Right ventricle myocardium superior (tissue), 1 donor: Measurements from ENCODE around the gene UCP1. TPM values are rescaled to one million over a fixed set of nuclear protein-coding genes. Genes with fewer than 3 reads are reported as not detected.
A peak's percentile ranks its signal among the peaks of the same experiment; 100 is the strongest.

Source experiments
- ATAC-seq: fragments of 200-7000 bp; cut with Tn5 transposase; one replicate; pipeline ENCODE4 v1.9.1; 2020; ENCODE audit warnings: mild to moderate bottlenecking; ENCODE audit not compliant: poor library complexity
- DNase-seq: peaks from one replicate; pipeline ENCODE4 v3.0.0-alpha.2; 2020
- intact Hi-C: fragments of 100-400 bp; cut with DNase I; formaldehyde crosslinking; loops from one replicate; pipeline ENCODE4 v1.11.2; 2022
- long read RNA-seq: library from polyadenylated mRNA; unstranded; transcript quantifications from one replicate; pipeline ENCODE4 v2.0.0, GENCODE V29; 2021
- total RNA-seq: library from RNA; stranded (reverse); fragmentation: NEBNext Ultra II Directional; extraction: Animal tissue kit (Norgen Biotek cat#: 25700); gene quantifications from one replicate; pipeline ENCODE4 v1.2.1, GENCODE V29; 2021
- donor health status: DM: no; HTN: yes; CAD: no; lungs with severe emphysema.

The UCP1 gene
- not detected for total RNA-seq
- long read RNA-seq: 0 reads

- intact Hi-C loops: no loop called here
- peak; percentile 57 for DNase-seq
- peak; percentile 88 for ATAC-seq
These were observed at the start of gene UCP1 for GRCh38 chr4:140568507-140569306. UCP1 (minus strand) TSS chr4:140568961; CDS start chr4:140568729, 232 bp downstream.

DNA sequence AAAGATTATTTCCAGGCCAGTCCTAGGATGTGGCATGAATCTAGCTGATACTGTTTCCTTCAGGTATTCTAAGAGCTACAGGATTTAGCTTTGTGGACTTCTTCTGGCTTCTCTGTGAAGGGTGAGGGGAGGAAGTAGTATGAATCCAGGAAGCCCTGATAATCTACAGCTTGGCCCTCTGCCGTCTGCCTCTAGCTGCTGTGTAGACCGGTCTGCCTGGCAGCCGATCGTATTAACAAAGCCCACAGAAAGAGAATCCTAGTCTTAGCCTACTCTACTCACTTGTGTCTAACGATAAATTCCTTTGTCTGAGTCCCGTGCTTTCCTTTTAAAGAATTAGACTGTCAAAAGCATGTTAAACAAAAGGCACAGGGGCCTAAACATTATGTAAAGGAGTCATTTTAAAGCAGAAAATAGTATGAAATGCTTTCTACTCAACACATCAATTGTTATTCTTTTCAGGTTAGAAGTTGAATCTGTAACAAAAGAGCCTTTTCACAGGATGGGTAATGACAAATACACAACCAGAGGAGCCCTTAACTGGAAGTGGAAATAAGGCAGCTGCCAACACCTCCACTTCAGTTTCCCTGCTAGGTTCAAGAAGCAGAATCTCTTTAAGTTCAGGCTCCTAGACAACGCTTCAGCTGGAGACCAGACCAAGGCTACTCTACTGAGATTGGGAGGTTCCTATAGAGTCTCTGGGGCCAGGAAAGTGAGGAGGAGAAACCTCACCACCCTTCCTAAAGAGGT lies 48.9 kb upstream of the UCP1 start:
- DNase-seq (no peak), ATAC-seq (no peak)
- intact Hi-C loops: no loop called here

GRCh38 chr4:140615451-140615850 lies 46.7 kb upstream of the UCP1 start:
- intact Hi-C loops: no loop called here
- ATAC-seq (no peak), DNase-seq (no peak)

DNA sequence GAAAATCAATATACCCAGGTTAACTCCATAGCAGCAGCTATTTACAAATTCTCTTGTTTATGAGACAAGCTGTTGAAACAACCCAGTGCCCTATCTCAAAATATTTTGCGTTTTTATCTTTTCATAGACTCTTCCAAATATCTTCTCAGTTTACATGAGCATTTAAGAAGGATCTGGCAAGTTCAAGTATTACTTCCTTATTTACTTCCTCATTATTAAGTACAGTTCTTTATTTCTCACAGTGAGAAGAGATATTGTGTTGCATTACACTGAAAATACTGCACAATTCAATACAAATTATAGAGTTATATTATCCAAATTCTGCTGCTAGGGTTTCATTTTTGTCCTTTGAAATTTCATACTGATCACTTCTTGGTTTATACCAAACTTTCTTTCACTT lies 43.6 kb upstream of the UCP1 start:
- no peak for ATAC-seq
- no peak for DNase-seq
- intact Hi-C loops: no loop called here

DNA sequence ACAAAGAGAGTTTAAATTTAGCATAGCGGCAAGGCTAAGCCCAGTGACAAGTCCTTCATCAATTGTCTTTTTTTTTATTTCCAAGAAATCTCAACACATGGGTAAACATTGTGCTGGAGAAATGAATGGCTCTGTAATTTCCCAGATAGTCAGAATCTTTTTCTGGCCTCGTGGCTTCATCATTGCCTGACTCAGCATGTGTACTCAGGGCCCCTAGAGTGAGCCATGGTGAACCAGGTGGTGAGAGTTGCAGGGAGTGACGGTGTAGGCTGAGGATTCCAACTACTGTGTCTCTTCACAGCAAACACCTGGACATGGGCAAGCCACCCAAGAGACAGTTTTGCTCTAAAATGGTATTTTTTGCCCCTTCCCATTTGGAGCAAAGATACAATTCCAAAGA lies 43.1 kb upstream of the UCP1 start:
- no peak for ATAC-seq
- intact Hi-C loops: no loop called here
- no peak for DNase-seq

DNA sequence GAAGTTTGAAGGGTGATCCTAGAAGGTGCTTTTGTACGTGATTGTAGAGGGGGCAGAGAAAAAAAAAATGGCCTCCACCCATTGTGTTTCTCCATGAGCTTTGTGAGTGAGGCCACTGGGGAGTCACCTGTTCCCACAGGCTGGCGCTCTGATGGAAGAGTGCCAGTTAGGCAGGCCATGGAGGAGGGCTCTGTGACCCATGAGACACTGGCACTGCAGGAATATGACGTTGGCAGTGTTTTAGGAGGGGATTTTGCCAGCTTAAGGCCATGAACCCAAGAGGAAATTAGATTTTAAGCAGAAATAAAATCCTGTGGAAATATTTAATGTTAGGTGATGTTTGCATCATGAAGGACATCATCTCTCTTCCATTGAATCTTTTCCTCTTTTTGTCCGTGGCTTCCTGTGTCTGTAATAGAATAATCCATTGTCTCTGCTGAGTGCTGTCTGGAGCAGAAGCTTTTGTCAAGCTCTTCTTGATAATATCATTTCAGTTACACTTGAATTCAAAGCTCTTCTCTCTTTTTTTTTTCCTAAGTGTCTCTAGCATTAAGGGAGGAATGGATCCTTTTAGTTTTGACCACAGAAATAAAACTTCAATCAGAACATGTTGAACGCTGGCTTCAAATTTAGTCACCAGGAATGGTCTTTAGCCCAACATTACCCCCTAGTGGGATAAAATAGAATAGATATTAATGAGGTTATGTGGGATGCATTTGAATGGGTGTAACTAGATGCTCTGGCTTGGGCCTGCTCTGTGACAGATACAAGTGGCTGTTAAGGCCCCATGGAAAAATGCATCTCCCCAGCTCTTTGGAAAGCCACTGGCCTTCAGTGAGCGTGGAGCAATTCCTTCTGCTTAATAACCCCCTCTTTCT lies 41.0 kb upstream of the UCP1 start:
- intact Hi-C loops: loop anchor here (5.0 kb wide), 1 partner anchor 247 kb away; no protein-coding TSS in a partner anchor
- no peak for DNase-seq
- ATAC-seq: peak; percentile 81

DNA sequence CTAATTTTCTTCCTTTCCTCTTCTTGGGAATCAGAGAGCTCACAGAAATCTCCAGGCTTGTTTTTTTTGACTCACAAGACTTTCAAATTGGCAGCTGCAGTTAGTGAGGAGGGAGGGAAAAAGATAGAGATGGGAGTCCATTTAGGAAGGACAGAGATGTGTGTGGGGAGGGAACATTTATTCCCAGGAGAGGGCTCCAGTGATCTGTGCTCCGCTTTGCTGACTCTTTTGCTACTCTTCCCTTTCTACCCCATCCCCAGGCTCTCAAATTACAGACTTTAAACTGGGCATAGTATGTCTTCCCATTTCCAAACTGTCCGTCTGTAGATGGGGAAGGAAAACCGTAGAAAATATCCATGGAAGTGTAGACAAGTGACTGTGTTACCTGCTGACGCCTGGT lies 39.1 kb upstream of the UCP1 start:
- intact Hi-C loops: loop anchor here (5.0 kb wide), 1 partner anchor 246 kb away; no protein-coding TSS in a partner anchor
- ATAC-seq (no peak), DNase-seq (no peak)

DNA sequence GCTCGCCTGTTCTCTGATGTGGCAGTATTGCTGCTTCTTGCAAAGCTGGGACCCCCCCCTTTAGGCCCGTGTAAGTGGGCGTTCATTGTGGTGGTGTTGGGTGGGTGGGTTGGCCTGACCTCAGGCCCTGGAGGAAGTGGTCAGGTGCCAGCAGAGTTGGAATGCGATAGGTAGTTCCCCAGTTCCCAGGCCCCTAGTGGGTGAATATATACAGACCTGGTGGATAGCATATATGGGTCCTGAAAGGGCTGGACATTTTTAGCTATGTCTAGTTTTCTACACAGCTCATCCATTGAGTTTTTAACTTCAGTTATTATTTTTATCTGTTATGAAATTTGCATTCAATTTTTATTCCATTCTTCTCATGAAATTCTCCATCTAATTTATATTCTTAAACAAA lies 35.8 kb upstream of the UCP1 start:
- intact Hi-C loops: no loop called here
- no peak for ATAC-seq
- DNase-seq: no peak

DNA sequence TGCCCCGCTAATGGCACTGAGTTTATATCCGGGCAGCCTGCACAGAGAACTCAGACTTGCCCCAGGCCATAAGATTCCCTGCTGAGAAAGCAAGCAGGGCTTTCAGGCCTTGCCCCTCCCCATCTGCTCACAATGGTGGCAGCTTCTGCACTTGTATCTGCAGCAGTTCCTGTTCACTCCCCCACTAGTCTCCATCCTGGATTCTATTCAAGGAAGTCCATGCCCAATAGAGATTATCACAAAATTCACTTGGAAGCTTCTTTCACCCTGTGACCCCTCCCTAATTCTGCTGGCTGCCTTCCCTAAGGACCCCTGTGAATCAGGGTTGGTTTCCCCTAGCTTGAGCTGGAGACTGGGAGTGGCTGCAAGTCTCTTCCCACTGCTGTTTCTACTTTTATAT lies 34.5 kb upstream of the UCP1 start:
- peak; percentile 43 for ATAC-seq

DNA sequence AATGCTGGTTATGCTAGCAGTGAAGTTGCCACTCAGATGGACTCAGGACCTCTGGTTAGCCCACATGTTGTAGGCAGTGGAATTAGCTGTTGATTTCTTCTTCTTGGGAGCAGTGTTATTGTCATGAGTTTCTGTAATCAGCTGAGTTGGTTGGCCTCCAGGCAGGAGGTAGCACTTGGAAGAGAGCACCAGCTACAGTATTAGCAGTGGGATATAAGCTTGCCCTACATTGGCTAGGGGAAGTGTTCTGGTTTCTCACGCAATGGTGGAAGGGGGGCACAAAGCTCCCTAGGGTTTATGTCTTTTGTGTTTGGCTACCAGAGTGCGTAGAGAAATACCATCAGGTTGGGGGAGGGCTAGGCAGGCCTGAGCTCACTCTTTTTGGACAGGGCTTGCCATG lies 34.0 kb upstream of the UCP1 start:
- DNase-seq (no peak), ATAC-seq (peak; percentile 69)
- intact Hi-C loops: no loop called here

More for the DNA sequence above, 34.5 kb upstream of the UCP1 start:
- no peak for DNase-seq
- intact Hi-C loops: no loop called here

GRCh38 chr4:140600408-140600807 lies 31.6 kb upstream of the UCP1 start:
- no peak for DNase-seq
- intact Hi-C loops: no loop called here
- no peak for ATAC-seq

DNA sequence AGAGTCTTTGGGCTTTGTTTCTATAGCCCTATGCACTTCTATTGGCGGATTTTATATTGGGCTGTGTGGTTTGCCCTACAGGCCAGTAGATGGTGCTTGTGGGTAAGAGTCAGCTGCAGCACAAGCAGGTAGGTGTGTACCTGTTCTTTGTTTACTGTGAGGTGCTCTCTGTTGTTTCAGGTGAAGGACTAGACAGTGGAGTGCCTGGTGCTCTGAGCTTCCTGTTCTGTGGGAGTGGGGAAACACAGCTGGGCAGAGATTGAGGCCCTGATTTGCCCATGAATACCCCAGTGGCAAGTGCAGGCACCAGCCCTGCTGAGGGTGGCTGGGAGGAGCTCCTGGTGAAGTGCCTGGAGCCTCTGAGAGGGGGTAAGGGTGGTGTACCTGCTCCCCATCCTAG lies 26.3 kb upstream of the UCP1 start:
- DNase-seq (no peak), ATAC-seq (peak; percentile 38)
- intact Hi-C loops: no loop called here

- ATAC-seq: no peak
- no peak for DNase-seq
- intact Hi-C loops: no loop called here
These were observed 15.7 kb upstream of the UCP1 start for GRCh38 chr4:140584439-140584838.

DNA sequence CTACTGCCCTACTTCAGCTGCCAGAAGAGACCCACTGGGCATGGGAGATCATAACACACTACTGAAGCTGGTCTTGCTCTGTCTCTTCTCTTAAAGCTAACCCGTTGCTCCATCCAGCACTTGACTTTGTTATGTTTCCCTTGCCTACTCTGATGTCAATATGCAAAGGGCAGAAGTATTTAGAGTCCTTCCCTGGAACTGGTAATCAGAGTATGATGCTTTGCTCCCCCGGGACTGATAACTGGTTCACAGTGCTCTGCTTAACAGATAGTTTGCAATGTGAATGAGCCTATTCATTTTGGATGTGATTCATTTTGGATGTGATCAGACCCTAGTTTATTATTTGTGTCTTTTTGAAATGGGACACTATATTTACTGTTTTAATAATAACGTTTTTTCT lies 12.3 kb upstream of the UCP1 start:
- ATAC-seq (no peak), DNase-seq (no peak)
- intact Hi-C loops: no loop called here

DNA sequence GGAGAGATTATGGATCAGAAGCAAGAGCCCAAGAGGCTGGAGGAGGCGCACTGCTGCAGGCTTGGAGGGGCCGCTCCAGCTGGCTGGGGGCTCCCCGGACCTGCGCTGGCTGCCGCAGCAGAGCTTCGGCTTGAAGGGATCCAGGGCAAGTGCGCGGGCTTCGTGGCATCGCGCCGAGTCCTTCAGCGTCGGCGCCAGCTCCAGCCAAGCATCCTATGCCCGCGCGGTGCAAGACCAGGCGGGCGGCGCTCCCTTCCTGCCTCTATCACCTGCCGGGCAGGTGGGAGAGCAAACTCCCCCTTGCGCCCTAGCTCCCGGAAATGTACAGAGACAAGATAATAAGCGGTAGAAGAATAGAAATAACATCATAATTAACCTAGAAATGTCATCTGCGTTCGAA lies 10.5 kb upstream of the UCP1 start:
- intact Hi-C loops: no loop called here
- ATAC-seq (no peak), DNase-seq (no peak)

DNA sequence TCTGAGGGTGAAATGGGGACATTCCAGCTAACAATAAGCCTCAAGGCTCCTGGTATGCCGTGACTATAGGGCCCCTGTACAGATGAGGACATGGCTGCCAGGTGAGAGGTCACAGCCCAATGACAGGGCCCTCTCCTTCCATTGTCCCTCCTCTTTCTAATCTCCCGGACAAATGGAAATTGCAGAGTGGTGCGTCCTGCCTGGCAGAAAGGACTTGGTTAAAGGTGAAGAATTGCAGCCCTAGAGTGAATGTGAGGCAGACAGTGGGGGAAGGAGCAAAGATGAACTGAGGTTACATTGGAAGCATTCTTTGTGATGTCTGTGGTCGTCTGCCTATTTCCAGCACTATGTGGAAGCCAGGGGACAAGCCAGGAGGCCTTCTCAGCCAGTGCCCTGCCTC lies 6.7 kb upstream of the UCP1 start:
- no peak for DNase-seq
- ATAC-seq: no peak
- intact Hi-C loops: no loop called here

GRCh38 chr4:140571620-140572019 lies 2.9 kb upstream of the UCP1 start:
- DNase-seq (no peak), ATAC-seq (no peak)
- intact Hi-C loops: no loop called here

GRCh38 chr4:140569307-140569638 lies 512 bp upstream of the UCP1 start:
- DNase-seq: no peak
- no peak for ATAC-seq
- intact Hi-C loops: no loop called here

GRCh38 chr4:140559696-140560095 lies 9.1 kb downstream of the UCP1 start:
- no peak for ATAC-seq
- intact Hi-C loops: no loop called here
- no peak for DNase-seq
